AG10803 (cell line): Measurements from ENCODE around the gene PPP1R9B.

Source experiments
- DNase-seq: peaks from one replicate; pipeline ENCODE4 v3.0.0; 2010; ENCODE audit warnings: low read depth
- H3K4me3 ChIP-seq: 2 replicates; pipeline ENCODE4 v1.5.1; 2011; ENCODE audit warnings: mild to moderate bottlenecking, low read length, control low read depth
- CTCF ChIP-seq: conservative IDR thresholded peaks from 2 replicates; pipeline ENCODE4 v1.5.1; 2011; ENCODE audit warnings: mild to moderate bottlenecking, low read length, control low read depth, inconsistent platforms

PPP1R9B gene

GRCh38 chr17:50187394-50187725, 36.9 kb upstream of the PPP1R9B start:
- no peak for TF ChIP-seq CTCF
- peak; percentile 89 for DNase-seq
- peak overlapping the region; percentile 6 for H3K4me3 ChIP-seq

DNA sequence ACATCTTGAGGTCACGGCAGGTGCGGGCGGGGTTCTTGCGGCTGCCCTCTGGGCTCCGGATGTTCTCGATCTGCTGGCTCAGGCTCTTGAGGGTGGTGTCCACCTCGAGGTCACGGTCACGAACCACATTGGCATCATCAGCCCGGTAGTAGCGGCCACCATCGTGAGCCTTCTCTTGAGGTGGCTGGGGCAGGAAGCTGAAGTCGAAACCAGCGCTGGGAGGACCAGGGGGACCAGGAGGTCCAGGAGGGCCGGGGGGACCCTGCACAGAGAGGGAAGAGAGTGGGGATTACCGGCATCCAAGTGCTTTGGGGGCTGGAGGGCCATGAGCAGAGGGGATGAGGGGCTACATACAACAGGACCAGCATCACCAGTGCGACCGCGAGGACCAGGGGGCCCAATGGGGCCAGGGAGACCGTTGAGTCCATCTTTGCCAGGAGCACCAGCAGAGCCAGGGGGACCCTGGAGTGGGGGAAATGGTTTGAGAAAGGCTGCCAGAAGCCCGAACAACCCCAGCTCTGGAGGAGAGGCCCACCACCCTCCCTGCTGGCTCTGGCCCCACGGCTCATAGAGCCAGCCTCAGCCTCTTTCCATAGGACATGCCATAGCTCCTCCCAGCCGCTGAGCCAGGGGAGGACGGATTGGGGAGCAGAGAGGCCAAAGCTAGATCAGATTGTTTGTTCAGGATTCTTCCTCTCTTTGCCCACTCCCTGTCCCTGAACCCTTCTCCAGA, 36.4 kb upstream of the PPP1R9B start:
- TF ChIP-seq CTCF = 0 out of 2 replicates have a peak, but pooled peaks have one; percentile 10
- DNase-seq = peak; percentile 77
- peak overlapping the region; percentile 6 for H3K4me3 ChIP-seq

GRCh38 chr17:50185631-50186471, 35.4 kb upstream of the PPP1R9B start:
- peak overlapping the region; percentile 1 for H3K4me3 ChIP-seq
- no peak for TF ChIP-seq CTCF
- peak; percentile 77 for DNase-seq

DNA sequence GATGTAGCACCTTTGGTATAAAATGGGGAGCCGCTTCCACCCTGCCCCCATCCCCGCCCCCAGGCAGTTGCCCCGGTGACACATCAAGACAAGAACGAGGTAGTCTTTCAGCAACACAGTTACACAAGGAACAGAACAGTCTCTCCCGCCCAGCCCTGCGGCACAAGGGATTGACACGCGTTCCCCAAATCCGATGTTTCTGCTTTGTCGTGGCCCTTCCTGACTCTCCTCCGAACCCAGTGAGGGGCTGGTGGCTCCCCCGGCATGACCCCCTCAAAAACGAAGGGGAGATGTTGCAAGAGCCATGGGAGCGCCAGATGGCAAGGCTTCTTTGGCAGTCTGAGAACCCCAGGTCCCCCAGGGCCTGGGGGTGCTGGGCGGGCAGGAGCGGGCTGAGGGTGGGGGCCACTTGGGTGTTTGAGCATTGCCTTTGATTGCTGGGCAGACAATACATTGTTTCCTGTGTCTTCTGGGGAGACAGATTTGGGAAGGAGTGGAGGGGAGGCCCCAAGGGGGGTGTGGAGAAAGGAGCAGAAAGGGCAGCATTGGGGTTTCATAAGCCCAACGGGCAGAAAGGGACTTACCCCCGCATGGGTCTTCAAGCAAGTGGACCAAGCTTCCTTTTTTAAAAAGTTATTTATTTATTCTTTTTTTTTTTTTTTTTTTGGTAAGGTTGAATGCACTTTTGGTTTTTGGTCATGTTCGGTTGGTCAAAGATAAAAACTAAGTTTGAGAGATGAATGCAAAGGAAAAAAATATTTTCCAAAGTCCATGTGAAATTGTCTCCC, 34.3 kb upstream of the PPP1R9B start:
- no peak for TF ChIP-seq CTCF
- DNase-seq = peak; percentile 84
- no peak overlapping the region; the same call in 1 of the 2 replicates for H3K4me3 ChIP-seq

DNA sequence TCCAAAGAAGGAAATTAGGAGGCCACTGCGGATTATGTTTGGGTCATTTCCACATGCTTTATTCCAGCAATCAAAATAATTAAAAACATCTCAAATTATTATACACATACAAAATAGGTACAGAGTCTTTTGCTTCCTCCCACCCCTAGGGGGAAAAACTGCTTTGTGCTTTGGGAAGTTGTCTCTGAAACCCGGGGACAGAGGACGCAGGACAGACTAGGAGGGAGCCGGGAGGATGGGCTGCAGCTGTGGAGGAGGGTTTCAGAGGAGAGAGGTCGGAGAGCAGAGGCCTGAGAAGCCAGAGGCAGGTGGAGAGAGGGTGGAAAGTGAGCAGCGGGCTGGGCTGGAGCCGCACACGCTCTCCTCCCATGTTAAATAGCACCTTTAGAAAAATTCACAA, 33.6 kb upstream of the PPP1R9B start:
- DNase-seq = peak; percentile 68
- TF ChIP-seq CTCF = peak; percentile 45
- H3K4me3 ChIP-seq = no peak overlapping the region

DNA sequence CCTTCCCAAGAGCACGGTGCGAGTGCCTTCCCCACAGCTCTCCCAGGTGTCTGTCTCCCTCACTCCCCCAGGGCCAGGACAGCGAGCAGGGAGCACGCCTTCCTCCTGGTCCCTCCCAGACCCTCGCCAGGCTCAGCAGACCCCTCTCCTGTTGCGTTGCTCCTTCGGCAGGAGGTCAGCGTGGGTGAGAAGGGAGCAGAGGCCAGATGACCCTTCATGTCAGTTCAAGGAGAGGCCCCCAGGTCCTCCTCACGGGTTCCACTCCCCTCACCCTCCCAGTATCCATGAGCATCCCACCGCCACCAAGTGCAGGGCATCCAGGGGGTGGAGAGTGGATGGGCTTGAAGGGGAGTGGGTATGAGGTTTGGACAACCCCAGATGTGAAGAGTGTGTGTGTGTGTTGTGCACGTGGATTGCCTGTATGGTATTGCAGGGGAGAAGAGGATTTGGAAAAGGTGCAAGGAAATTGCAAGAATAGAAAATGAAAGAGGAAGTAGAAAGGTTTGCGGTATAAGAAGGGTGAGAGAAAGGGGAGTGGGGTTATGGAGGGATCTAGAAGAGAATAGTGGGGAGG, 33.0 kb upstream of the PPP1R9B start:
- H3K4me3 ChIP-seq = no peak overlapping the region
- no peak for TF ChIP-seq CTCF
- peak; percentile 84 for DNase-seq
